Activated naive CD8-positive, alpha-beta T cell treated with anti-CD3 and anti-CD28 coated beads, Interleukin-2, amount 10 ng/mL, durations not matched to agents 7 days and 5 days (primary cell): Measurements from ENCODE around the gene ARPC1A. TPM values are rescaled to one million over a fixed set of nuclear protein-coding genes. Genes with fewer than 3 reads are reported as not detected.

Experiments used
- ATAC-seq: fragments of 150-1000 bp; cut with Tn5 transposase; one replicate; pipeline ENCODE4 v1.10.0; 2021; ENCODE audit warnings: low read depth, moderate library complexity
- POLR2A ChIA-PET: fragments of 350-600 bp; sonication (Branson Sonifier 250); formaldehyde crosslinking; loops from one replicate; lab custom pipeline; 2021; ENCODE audit warnings: antibody characterized with exemption; lab: Charles Lee
- DNase-seq: peaks from one replicate; pipeline ENCODE4 v3.0.0; 2021
- H3K27ac Mint-ChIP-seq: one replicate; pipeline ENCODE4 v1.8.0; 2022; ENCODE audit warnings: mild to moderate bottlenecking, mixed read lengths
- H3K27me3 Mint-ChIP-seq: one replicate; pipeline ENCODE4 v1.8.0; 2022; ENCODE audit warnings: mild to moderate bottlenecking, moderate library complexity, mixed read lengths
- H3K36me3 Mint-ChIP-seq: one replicate; pipeline ENCODE4 v1.8.0; 2021; ENCODE audit warnings: mild to moderate bottlenecking, mixed read lengths
- H3K4me1 Mint-ChIP-seq: one replicate; pipeline ENCODE4 v1.8.0; 2021; ENCODE audit warnings: mixed read lengths
- H3K4me3 Mint-ChIP-seq: one replicate; pipeline ENCODE4 v1.8.0; 2022; ENCODE audit warnings: mild to moderate bottlenecking, moderate library complexity, mixed read lengths
- H3K9me3 Mint-ChIP-seq: one replicate; pipeline ENCODE4 v1.8.0; 2021; ENCODE audit warnings: mixed read lengths
- total RNA-seq, 2 experiments: library from RNA; stranded (reverse); gene quantifications; one replicate each; pipeline ENCODE4 v1.2.3, GENCODE V29; 2021

ARPC1A gene
- total RNA-seq, 2 experiments from 2014 or later = 50.6 to 53.5 TPM

DNA sequence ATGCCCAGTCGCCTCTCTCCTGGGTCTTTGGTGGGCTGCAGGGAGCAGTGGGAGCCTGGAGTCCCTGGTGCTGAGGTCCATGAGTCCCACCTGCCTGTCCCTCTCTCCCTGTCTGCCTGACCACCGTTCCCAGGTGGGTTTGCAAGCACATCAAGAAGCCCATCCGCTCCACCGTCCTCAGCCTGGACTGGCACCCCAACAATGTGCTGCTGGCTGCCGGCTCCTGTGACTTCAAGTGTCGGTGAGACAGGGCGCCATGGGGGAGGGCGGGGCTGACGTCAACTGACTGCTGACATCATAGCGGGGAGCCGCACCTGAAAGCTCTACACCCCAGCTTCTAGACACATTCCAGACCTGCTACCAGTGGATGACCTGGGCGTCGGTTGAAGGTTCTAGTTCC lies 64.1 kb downstream of the ARPC1A start:
- Mint-ChIP-seq H3K9me3 (no peaks in the 10 kb centered on the region), H3K36me3 (peaks cover 19% of the 10 kb centered on the region), H3K27me3 (no peaks in the 10 kb centered on the region), H3K4me1 (peaks cover 13% of the 10 kb centered on the region), H3K27ac (no peak overlapping the region), H3K4me3 (no peak overlapping the region)
- no peak for DNase-seq
- no peak for ATAC-seq
- POLR2A ChIA-PET = interaction anchor here (0.7 to 7.3 kb wide), 5 partner anchors 9 to 168 kb away, joined by 3 to 67 read pairs (median 4); partner anchors contain the start of genes ARPC1A, BUD31 and PDAP1

GRCh38 chr7:99390941-99391602 lies 65.4 kb downstream of the ARPC1A start:
- Mint-ChIP-seq H3K4me1 (peaks cover 13% of the 10 kb centered on the region), H3K4me3 (no peak overlapping the region), H3K9me3 (no peaks in the 10 kb centered on the region), H3K27me3 (no peaks in the 10 kb centered on the region), H3K36me3 (peaks cover 19% of the 10 kb centered on the region), H3K27ac (no peak overlapping the region)
- DNase-seq (no peak), ATAC-seq (no peak)
- POLR2A ChIA-PET = interaction anchor here (1.1 to 7.3 kb wide), 7 partner anchors 9 to 65 kb away, joined by 3 to 67 read pairs (median 4); partner anchors contain the start of genes ARPC1A, ARPC1B, BUD31 and PDAP1

- Mint-ChIP-seq H3K4me3 (peak overlapping the region; percentile 25), H3K27ac (peak overlapping the region; percentile 32), H3K4me1 (peaks cover 13% of the 10 kb centered on the region), H3K9me3 (no peaks in the 10 kb centered on the region), H3K27me3 (no peaks in the 10 kb centered on the region), H3K36me3 (peaks cover 18% of the 10 kb centered on the region)
- ATAC-seq (no peak), DNase-seq (no peak)
- POLR2A ChIA-PET = interaction anchor here (0.9 to 7.3 kb wide), 6 partner anchors 9 to 18 kb away, joined by 3 to 67 read pairs (median 4); partner anchors contain the start of genes ARPC1B, BUD31 and PDAP1
Observed at GRCh38 chr7:99392046-99392445, 66.3 kb downstream of the ARPC1A start.

DNA sequence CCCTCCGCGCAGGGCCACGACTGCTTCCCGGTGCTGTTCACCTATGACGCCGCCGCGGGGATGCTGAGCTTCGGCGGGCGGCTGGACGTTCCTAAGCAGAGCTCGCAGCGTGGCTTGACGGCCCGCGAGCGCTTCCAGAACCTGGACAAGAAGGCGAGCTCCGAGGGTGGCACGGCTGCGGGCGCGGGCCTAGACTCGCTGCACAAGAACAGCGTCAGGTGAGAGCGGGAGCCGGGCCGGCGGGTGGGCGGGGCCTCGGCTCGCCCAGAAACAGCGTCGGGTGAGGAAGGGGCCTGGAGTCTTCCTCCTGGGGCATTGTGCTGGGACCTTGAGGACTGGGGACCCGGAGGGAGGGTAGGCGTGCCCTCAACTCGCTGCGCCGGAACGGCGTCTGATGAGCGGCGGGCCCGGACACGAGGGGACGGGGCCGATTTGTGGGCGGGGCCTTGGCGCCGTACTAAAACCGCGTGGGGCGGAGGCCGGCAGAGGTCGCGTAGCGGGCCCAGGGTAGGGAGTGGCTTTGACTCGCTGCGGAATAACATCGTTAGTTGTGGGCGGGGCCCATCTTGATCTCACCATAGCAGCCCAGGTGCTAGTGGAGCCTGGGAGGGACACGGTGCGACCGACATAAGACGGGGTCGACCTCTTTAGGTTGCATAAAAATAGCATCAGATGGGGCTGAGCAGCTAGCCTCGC lies 67.1 kb downstream of the ARPC1A start:
- H3K27ac Mint-ChIP-seq = peak overlapping the region; percentile 82
- H3K4me3 Mint-ChIP-seq = peak overlapping the region; percentile 69
- no peaks in the 10 kb centered on the region for H3K27me3 Mint-ChIP-seq
- H3K9me3 Mint-ChIP-seq = no peaks in the 10 kb centered on the region
- peaks cover 17% of the 10 kb centered on the region for H3K36me3 Mint-ChIP-seq
- DNase-seq (peak; percentile 84), ATAC-seq (peak; percentile 90)
- POLR2A ChIA-PET = interaction anchor here (0.5 to 7.3 kb wide), 6 partner anchors 8 to 37 kb away, joined by 3 to 67 read pairs (median 7); partner anchors contain the start of genes ARPC1B, BUD31 and PDAP1
- peaks cover 13% of the 10 kb centered on the region for H3K4me1 Mint-ChIP-seq

DNA sequence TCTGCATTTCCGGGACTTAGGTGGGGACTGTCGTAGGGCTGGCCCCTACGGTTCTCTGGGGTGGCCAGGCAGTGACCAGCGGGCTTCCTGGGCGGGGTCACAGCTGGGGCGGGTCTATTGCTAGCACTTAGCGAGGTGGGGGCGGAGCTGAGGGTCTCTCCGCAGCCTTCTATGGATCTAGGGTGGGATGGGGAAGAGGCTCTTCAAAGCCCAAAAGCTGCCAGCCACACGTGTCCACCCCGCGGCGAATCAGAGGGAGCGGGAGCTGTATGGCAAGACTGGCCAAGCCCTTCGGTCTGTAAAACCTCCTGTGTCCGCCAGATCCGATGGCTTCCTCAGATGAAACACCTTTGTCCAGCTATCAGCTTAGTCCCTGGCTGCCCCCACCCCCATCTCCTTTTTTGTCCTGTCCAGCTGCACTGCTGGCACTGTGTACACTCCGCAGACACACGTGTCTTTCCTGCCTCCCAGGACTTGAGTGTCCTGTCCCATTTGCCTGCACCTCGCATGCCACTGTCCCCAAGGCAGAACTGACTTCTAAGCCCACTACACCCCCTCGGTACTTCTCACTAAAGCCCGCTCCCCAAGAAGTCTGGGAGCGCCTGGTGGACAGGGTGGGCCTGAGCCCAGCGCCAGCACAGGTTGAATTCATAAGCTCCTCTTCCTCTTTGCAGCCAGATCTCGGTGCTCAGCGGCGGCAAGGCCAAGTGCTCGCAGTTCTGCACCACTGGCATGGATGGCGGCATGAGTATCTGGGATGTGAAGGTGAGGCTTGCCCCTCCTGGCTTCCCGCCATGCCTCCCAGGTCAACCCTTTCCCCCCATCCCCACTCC lies 67.9 kb downstream of the ARPC1A start:
- DNase-seq (no peak), ATAC-seq (no peak)
- Mint-ChIP-seq H3K4me1 (peaks cover 13% of the 10 kb centered on the region), H3K9me3 (no peaks in the 10 kb centered on the region), H3K36me3 (peaks cover 16% of the 10 kb centered on the region), H3K27me3 (no peaks in the 10 kb centered on the region), H3K27ac (peak overlapping the region; percentile 82), H3K4me3 (peak overlapping the region; percentile 69)
- POLR2A ChIA-PET = interaction anchor here (0.5 to 7.3 kb wide), 6 partner anchors 8 to 1166 kb away, joined by 3 to 67 read pairs (median 7); partner anchors contain the start of genes ARPC1B, BUD31 and PDAP1

GRCh38 chr7:99394188-99394502 lies 68.4 kb downstream of the ARPC1A start:
- POLR2A ChIA-PET = interaction anchor here (0.6 to 7.3 kb wide), 4 partner anchors 13 to 1165 kb away, joined by 4 to 67 read pairs (median 22); partner anchors contain the start of genes ARPC1B, BUD31 and PDAP1
- no peak for DNase-seq
- Mint-ChIP-seq H3K36me3 (peaks cover 16% of the 10 kb centered on the region), H3K27ac (peak overlapping the region; percentile 30), H3K4me3 (no peak overlapping the region), H3K4me1 (peaks cover 13% of the 10 kb centered on the region), H3K27me3 (no peaks in the 10 kb centered on the region), H3K9me3 (no peaks in the 10 kb centered on the region)
- ATAC-seq = no peak

DNA sequence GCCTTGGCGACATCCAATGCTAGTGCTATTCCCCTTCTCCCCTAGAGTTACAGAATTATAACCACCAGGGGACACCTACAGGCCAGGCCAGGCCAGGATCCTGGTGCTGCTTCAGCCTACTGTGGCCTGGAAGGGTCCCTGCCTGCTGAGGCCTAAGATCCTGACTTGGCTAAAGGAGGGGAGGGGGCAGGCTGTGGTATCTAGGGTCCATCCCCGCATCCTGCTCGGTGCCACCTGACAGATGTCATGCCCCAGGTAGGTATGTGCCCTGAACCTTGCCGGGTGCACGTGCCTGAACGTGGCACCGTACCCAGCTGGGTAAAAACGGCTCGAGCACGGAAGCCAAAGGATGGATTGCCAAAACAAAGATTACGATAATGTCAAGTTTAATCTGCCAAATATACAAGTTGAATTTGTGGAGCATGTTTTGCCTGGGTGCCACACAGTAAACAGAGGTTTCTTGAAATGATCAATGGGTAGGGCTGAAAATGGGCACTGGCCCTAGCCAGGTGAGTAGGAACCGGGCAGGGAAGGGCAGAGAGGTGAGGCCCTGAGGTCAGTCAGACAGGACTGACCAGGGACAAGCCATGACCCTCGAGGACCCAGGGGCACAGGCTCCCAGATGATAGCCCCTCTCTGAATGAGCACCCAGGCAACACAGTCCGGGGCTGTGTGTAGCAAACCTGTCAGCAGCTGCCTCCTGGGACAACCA lies 70.1 kb downstream of the ARPC1A start:
- Mint-ChIP-seq H3K27me3 (no peaks in the 10 kb centered on the region), H3K4me1 (peaks cover 13% of the 10 kb centered on the region), H3K27ac (peak overlapping the region; percentile 30), H3K9me3 (no peaks in the 10 kb centered on the region), H3K36me3 (peaks cover 12% of the 10 kb centered on the region), H3K4me3 (no peak overlapping the region)
- POLR2A ChIA-PET = interaction anchor here (7.3 kb wide), 1 partner anchor 12 kb away, joined by 67 read pairs; the partner anchor contains the start of genes BUD31 and PDAP1
- DNase-seq = no peak
- ATAC-seq = no peak

DNA sequence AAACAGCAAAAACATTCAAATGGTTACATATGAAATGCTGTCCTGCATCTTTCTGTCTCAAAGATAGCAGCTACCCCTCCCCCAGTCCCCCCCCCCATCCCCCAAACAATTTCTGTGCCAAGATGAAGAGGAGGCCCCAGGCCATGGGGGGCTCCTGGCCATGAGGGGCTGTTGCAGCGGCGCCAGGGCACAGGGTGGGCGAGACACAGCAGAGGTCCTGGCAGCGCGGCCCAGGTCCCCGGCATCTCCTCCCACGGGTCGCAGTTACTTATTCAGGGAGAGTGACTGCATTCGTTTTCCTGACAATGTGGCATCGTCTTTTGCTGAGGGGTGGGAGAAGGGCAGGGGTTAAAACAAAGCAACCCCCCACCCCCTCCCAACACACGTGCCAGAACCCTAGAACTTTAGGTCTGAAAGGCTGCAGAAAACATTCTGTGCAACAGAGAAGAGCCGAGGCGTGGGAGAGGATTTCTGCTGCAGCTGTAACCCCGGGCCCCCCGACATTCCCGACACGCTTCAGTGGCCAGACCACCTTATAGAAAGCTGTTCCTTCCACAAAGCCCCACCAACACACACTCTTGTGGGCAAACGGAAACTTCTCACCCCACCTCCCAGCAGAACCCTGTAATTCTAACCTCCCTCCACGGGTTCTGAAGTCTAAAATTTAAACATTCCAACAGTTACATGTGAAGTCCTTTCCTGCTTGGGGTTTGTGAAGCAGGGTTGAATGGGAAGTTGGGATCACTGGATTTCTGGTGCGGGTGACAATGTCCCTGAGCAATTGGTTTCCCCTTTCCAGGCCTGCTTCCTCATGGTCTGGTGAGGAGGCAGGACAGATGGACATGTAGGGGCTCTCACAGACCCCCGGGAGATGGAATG lies 71.0 kb downstream of the ARPC1A start:
- no peaks in the 10 kb centered on the region for H3K27me3 Mint-ChIP-seq
- POLR2A ChIA-PET = interaction anchor here (1.0 kb wide), 1 partner anchor 10 kb away, joined by 3 read pairs; no protein-coding TSS in a partner anchor
- H3K9me3 Mint-ChIP-seq = no peaks in the 10 kb centered on the region
- H3K4me1 Mint-ChIP-seq = peaks cover 10% of the 10 kb centered on the region
- peak overlapping the region; percentile 21 for H3K27ac Mint-ChIP-seq
- H3K4me3 Mint-ChIP-seq = no peak overlapping the region
- peaks cover 16% of the 10 kb centered on the region for H3K36me3 Mint-ChIP-seq
- ATAC-seq (no peak), DNase-seq (no peak)

DNA sequence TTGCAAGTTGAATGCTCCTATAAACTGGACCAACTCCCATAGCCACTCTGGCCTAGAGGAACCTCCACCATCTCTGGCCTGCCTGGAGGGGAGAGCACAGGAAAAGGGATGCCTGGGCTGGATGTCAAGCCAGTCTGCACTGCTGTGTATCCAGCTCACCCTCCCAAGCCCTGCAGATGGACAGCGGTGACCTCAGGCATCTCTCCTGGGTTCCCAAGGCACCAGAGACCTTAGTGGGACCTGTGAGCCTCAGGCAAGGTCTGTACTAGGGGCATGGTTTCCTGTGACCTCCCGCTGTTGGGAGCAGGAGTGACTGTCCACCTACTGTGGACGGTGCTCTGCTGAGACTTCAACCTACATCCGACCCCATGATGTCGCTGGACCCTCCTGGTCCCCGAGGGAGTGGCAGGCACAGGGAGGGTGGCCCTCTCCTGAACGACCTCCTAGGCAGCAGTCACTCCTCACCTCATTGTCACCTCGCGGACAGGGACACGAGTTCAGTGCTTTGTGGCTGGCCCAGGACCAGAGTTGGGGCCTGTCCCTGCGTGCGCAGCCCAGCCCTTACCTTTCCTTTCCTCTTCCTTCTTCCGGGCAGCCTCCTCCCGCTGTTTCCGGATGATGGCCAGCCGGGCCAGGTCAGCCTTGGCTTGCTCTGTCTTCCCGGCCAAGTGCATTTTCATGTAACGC lies 71.7 kb downstream of the ARPC1A start:
- Mint-ChIP-seq H3K27me3 (no peaks in the 10 kb centered on the region), H3K27ac (peak overlapping the region; percentile 43), H3K9me3 (no peaks in the 10 kb centered on the region), H3K36me3 (peaks cover 16% of the 10 kb centered on the region), H3K4me3 (no peak overlapping the region), H3K4me1 (peaks cover 8% of the 10 kb centered on the region)
- DNase-seq (no peak), ATAC-seq (no peak)
- POLR2A ChIA-PET = interaction anchor here (1.0 to 3.6 kb wide), 2 partner anchors 9 to 10 kb away, joined by 3 to 23 read pairs; partner anchors contain the start of genes BUD31 and PDAP1

DNA sequence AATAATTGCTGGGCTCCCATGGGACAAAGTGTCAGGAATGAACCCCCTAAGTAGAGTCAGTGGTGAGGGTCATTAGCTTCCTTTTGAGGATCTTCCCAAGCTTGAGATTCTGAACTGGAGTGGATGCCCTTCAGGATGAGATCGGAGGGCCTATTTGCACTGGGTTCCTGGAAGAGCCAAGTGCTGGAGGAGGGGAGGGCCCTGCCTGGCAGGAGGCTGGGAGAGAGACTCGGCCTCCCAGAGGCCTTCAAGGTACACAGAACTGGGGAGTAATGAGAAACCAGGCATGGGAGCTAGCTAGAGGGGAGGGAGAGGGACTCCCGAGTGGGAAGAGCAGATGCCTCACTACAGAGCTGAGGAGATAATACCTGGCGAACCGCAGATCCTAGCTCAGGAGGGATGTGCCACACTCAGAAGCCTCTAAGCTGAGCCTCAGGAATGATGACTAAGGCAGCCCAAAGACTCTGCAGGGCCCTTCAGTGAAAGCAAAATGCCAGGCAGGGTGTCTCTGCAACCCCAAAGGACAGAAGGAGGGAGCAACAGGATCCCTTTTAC lies 73.3 kb downstream of the ARPC1A start:
- peaks cover 6% of the 10 kb centered on the region for H3K4me1 Mint-ChIP-seq
- H3K4me3 Mint-ChIP-seq = no peak overlapping the region
- POLR2A ChIA-PET = interaction anchor here (3.6 kb wide), 1 partner anchor 9 kb away, joined by 23 read pairs; the partner anchor contains the start of genes BUD31 and PDAP1
- H3K36me3 Mint-ChIP-seq = peaks cover 22% of the 10 kb centered on the region
- no peak for ATAC-seq
- H3K27ac Mint-ChIP-seq = peak overlapping the region; percentile 55
- no peaks in the 10 kb centered on the region for H3K27me3 Mint-ChIP-seq
- no peak for DNase-seq
- no peaks in the 10 kb centered on the region for H3K9me3 Mint-ChIP-seq

GRCh38 chr7:99399597-99399996 lies 73.9 kb downstream of the ARPC1A start:
- ATAC-seq = no peak
- Mint-ChIP-seq H3K4me1 (peaks cover 8% of the 10 kb centered on the region), H3K27me3 (no peaks in the 10 kb centered on the region), H3K9me3 (no peaks in the 10 kb centered on the region), H3K4me3 (no peak overlapping the region), H3K36me3 (peaks cover 26% of the 10 kb centered on the region), H3K27ac (peak overlapping the region; percentile 55)
- DNase-seq = no peak
- POLR2A ChIA-PET = interaction anchor here (1.5 to 3.6 kb wide), 2 partner anchors 8 to 19 kb away, joined by 4 to 23 read pairs; partner anchors contain the start of genes BUD31 and PDAP1
